WERI-Rb-1 (cell line): ENCODE results near the gene C19orf47.

ENCODE experiments used
- DNase-seq: peaks from one replicate; pipeline ENCODE4 v3.0.0-alpha.2; 2020
- H3K27ac ChIP-seq: fragments of 250-450 bp; sonication (Bioruptor Pico); 2 replicates; pipeline ENCODE4 v1.5.1; 2020; ENCODE audit warnings: mild to moderate bottlenecking, moderate library complexity
- H3K27me3 ChIP-seq: fragments of 250-450 bp; sonication (Bioruptor Pico); 2 replicates; pipeline ENCODE4 v1.5.1; 2021; ENCODE audit warnings: mild to moderate bottlenecking, low read depth, moderate library complexity; ENCODE audit not compliant: insufficient read depth, severe bottlenecking
- H3K36me3 ChIP-seq: fragments of 250-450 bp; sonication (Bioruptor Pico); 2 replicates; pipeline ENCODE4 v1.5.1; 2020; ENCODE audit warnings: mild to moderate bottlenecking, moderate library complexity
- H3K4me3 ChIP-seq: 2 replicates; pipeline ENCODE4 v1.5.1; 2011; ENCODE audit warnings: low read depth, mild to moderate bottlenecking, control low read depth, low read length
- H3K9me3 ChIP-seq: fragments of 250-450 bp; sonication (Bioruptor Pico); 2 replicates; pipeline ENCODE4 v1.5.1; 2021; ENCODE audit warnings: mild to moderate bottlenecking, moderate library complexity; ENCODE audit not compliant: severe bottlenecking
- TF ChIP-seq, protein P1 (sequence below): IDR thresholded peaks from 2 replicates; pipeline ENCODE4 v1.5.1; 2011; ENCODE audit warnings: low read depth, mild to moderate bottlenecking, control low read depth, inconsistent platforms, low read length

Gene C19orf47, protein sequence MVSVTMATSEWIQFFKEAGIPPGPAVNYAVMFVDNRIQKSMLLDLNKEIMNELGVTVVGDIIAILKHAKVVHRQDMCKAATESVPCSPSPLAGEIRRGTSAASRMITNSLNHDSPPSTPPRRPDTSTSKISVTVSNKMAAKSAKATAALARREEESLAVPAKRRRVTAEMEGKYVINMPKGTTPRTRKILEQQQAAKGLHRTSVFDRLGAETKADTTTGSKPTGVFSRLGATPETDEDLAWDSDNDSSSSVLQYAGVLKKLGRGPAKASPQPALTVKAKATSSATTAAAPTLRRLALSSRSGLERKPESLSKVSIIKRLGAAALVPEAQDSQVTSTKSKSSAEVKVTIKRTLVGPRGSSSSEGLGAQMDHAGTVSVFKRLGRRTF

DNA sequence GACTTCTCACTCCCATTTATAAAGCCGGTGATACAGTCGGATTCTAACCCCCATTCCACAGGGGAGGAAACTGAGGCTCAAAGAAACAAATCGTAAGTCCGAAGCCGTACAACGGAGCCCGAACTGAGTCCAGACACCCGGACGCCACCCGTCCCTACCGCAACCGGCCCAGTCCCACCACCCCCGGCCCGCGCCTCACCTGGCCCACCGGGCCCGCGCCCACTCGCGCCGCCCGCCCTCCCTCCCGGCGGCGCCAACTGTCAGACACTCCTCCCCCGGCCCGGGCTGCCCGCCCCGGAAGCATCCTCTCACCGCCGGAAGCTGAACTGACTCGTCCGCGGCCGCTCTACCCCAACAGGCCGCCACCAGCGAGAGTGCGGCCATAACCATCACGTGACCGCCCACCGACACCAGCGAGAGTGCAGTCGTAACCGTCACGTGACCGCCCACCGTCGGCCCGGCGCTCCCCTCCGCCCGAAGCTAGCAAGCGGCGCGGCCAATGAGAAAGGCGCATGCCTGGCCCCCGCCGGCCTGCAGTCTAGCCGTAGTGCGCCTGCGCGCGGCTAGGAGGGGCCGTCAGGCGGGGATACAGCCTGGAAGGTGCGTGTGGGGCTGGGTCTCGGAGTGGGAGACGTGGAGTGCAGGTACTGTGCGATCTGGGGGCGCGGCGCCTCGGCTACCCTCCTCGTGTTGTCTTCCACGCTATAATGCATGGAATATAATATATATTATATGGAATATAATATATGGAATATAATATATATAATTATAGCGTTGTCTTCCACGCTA lies at the start of gene C19orf47, which contains the start of gene PLD3:
Gene C19orf47 (minus strand): TSS at position 273 of the 789 bp plus-strand sequence. CDS start 6,540 bp downstream, outside the sequence.
Gene PLD3 (plus strand): TSS at position 571 of the 789 bp plus-strand sequence. CDS start 17,789 bp downstream, outside the sequence.
- DNase-seq = peak; percentile 99
- H3K4me3 ChIP-seq = peak within 1 kb of the TSS; percentile 92
- H3K27me3 ChIP-seq = no peaks in the 10 kb centered on the region
- peaks cover 12% of the 10 kb centered on the region for H3K36me3 ChIP-seq
- peak within 1 kb of the TSS; percentile 67 for H3K27ac ChIP-seq
- TF ChIP-seq, protein P1, sequence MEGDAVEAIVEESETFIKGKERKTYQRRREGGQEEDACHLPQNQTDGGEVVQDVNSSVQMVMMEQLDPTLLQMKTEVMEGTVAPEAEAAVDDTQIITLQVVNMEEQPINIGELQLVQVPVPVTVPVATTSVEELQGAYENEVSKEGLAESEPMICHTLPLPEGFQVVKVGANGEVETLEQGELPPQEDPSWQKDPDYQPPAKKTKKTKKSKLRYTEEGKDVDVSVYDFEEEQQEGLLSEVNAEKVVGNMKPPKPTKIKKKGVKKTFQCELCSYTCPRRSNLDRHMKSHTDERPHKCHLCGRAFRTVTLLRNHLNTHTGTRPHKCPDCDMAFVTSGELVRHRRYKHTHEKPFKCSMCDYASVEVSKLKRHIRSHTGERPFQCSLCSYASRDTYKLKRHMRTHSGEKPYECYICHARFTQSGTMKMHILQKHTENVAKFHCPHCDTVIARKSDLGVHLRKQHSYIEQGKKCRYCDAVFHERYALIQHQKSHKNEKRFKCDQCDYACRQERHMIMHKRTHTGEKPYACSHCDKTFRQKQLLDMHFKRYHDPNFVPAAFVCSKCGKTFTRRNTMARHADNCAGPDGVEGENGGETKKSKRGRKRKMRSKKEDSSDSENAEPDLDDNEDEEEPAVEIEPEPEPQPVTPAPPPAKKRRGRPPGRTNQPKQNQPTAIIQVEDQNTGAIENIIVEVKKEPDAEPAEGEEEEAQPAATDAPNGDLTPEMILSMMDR = no peak
- no peaks in the 10 kb centered on the region for H3K9me3 ChIP-seq

DNA sequence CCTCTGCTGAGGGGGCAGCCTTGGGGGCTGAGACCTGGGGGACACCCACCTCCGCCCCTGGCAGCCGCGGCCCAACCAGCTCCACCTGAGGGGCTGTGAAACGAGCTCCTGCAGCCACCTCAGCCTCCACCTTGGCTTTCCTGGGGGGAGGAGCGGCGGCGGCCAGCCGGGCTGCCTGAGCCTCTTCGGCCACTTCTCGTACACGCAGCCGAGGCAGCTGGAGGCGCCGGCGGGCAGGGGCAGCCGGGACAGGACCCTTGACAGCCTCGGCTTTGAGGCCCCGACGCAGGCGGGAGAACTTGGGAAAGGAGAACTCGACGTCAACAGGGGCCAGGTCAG lies 49.3 kb upstream of the C19orf47 start:
- no peak for DNase-seq
- TF ChIP-seq, protein P1 = no peak
- no peak overlapping the region for H3K4me3 ChIP-seq
- no peaks in the 10 kb centered on the region for H3K36me3 ChIP-seq
- no peaks in the 10 kb centered on the region for H3K9me3 ChIP-seq
- H3K27ac ChIP-seq = no peak overlapping the region
- no peaks in the 10 kb centered on the region for H3K27me3 ChIP-seq

DNA sequence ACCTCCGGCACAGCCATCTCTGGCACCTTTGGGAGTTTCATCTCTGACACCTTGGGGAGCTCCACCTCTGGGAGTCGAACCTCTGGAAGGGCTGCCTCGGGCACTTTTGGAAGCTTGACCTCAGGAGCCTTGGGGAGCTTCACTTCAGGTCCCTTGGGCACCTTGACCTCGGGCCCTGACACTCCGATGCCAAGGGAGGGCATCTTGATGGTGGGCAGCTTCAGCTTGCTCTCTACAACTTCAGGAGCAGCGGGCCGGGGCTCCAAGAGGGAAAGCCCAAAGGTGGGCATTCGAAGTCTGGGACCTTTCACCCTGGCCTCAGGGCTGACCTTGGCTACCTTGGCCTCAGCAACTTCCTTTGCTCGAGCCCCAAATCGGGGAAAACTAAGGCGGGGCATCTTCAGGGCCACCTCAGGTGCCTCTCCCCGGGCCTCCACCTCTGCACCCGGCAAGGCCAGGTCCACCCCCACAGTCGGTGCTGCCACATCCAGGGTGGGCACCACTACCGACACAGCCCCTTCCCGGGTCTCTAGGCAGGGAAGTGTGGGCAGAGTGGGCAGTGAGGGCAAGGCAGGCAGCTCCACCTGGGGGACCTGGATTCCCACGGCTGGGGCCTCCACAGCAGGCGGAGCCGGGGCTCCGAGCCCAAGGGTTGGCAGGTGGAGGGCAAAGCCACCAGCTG lies 48.8 kb upstream of the C19orf47 start:
- H3K27ac ChIP-seq = no peak overlapping the region

DNA sequence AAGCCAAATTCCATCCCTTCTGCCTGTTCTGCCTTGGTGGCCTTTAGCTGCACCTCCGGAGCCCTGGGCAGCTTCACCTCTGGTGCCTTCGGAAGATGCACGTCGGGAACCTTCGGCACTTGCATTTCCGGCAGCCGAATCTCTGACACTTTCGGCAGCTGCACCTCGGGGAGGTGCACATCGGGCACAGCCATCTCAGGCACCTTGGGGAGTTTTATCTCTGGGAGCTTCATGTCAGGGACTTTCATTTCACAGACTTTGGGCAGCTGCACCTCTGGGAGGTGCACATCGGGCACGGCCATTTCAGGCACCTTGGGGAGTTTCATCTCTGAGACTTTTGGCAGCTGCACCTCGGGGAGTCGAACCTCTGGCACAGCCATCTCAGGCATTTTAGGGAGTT lies 47.8 kb upstream of the C19orf47 start:
- Histone ChIP-seq H3K36me3 (no peaks in the 10 kb centered on the region), H3K4me3 (no peak overlapping the region), H3K27me3 (no peaks in the 10 kb centered on the region), H3K9me3 (no peaks in the 10 kb centered on the region), H3K27ac (no peak overlapping the region)
- TF ChIP-seq, protein P1 = no peak
- no peak for DNase-seq

More for the DNA sequence above, 48.8 kb upstream of the C19orf47 start:
- Histone ChIP-seq H3K27me3 (no peaks in the 10 kb centered on the region), H3K9me3 (no peaks in the 10 kb centered on the region), H3K36me3 (no peaks in the 10 kb centered on the region), H3K4me3 (no peak overlapping the region)
- DNase-seq = no peak
- TF ChIP-seq, protein P1 = no peak

DNA sequence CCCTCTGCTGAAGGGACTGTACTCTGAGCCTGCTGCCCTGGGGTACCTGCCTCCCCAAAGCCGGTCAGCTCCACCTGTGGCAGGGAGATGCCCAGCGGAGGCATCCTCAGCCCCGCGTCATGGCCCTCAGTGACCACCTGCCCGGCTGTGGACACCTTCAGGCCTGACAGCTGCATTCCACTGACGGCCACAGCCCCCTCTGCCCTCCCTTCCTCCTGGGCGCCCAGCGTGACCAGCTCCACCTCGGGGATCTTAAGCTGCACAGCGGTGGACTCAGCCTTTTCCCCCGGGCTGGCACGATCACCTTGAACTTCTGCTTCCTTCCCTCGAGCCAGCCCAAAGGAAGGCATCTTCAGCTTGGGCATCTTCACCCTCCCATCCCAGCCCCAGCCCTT lies 46.6 kb upstream of the C19orf47 start:
- DNase-seq = peak; percentile 30

More for the DNA sequence above, 46.6 kb upstream of the C19orf47 start:
- no peaks in the 10 kb centered on the region for H3K9me3 ChIP-seq
- H3K4me3 ChIP-seq = no peak overlapping the region
- H3K27ac ChIP-seq = no peak overlapping the region
- H3K27me3 ChIP-seq = no peaks in the 10 kb centered on the region
- TF ChIP-seq, protein P1 = no peak
- H3K36me3 ChIP-seq = no peaks in the 10 kb centered on the region
